ENCODE data around the gene UBE2C.

Gene UBE2C

GRCh38 chr20:45819466-45819865 is 7.0 kb downstream of the UBE2C start:
- TF ChIP-seq, protein P1, sequence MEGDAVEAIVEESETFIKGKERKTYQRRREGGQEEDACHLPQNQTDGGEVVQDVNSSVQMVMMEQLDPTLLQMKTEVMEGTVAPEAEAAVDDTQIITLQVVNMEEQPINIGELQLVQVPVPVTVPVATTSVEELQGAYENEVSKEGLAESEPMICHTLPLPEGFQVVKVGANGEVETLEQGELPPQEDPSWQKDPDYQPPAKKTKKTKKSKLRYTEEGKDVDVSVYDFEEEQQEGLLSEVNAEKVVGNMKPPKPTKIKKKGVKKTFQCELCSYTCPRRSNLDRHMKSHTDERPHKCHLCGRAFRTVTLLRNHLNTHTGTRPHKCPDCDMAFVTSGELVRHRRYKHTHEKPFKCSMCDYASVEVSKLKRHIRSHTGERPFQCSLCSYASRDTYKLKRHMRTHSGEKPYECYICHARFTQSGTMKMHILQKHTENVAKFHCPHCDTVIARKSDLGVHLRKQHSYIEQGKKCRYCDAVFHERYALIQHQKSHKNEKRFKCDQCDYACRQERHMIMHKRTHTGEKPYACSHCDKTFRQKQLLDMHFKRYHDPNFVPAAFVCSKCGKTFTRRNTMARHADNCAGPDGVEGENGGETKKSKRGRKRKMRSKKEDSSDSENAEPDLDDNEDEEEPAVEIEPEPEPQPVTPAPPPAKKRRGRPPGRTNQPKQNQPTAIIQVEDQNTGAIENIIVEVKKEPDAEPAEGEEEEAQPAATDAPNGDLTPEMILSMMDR (conservative IDR thresholded peaks at IDR 0.05): no peak
- no peak for TF ChIP-seq ZFX (IDR thresholded peaks at IDR 0.05)
- no peak overlapping the region for H3K27ac ChIP-seq

GRCh38 chr20:45821947-45822346 is 9.5 kb downstream of the UBE2C start:
- TF ChIP-seq, protein P1 (conservative IDR thresholded peaks at IDR 0.05): no peak
- TF ChIP-seq ZFX (IDR thresholded peaks at IDR 0.05): no peak

DNA sequence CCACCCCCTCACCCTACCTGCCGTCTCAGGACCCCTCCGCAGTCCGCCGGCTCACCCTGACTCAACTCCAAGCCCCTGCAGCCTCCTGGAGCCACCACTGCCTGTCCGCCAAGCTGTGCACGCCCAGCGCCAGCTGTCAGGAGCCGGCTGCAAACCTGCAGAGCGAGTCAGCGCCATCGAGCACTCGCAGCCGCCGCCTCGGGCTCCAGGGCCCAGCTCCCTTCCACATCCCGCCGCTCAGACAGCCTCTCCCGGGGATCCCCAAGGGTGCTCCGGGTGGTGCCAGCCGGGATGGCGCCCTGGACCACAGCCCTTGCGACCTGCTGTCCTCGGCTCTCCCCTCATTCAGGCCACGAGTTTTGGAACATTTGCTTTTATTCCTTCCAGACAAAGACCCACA is 10.4 kb downstream of the UBE2C start:
- no peak for TF ChIP-seq ZFX (IDR thresholded peaks at IDR 0.05)
- TF ChIP-seq, protein P1 (conservative IDR thresholded peaks at IDR 0.05): no peak

More at GRCh38 chr20:45821947-45822346, 9.5 kb downstream of the UBE2C start:
- no peak overlapping the region for H3K27ac ChIP-seq

GRCh38 chr20:45823949-45824835 is 11.7 kb downstream of the UBE2C start:
- TF ChIP-seq ZFX (IDR thresholded peaks at IDR 0.05): no peak
- TF ChIP-seq, protein P1 (conservative IDR thresholded peaks at IDR 0.05): no peak; the same call in 1 of the 2 replicates
- H3K27ac ChIP-seq: no peak overlapping the region

More for the DNA sequence above, 10.4 kb downstream of the UBE2C start:
- no peak overlapping the region for H3K27ac ChIP-seq

DNA sequence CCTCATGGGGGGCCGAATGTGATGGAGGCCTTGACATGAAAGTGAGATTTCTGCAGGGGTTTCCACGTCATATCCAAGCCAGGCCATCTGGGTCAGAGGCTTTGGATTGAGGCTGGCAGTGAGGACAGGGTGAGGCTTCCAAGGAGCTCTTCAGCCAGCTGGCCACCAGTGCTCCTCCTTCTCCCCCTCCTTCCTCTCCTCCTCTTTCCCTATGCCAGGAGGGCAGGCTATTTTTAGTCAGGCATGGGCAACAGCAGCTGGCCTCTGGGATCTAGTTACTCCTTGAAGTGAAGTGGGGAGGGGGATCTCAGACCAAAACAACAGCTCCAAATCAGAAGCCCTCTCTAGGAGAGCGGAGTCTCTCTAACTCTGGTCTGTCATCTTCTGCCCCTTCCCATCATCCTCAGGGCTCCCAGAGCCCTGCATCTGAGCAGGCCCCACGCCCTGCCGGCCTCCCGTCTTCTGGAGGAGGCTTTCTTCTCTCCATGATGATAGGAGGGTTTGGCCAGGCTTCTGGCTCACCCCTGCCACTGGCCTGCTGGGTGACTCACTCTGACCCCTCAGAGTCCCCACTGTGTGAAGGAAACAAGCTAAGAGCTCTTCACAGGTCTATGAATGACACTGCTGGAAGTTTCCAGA is 14.1 kb downstream of the UBE2C start:
- TF ChIP-seq ZFX (IDR thresholded peaks at IDR 0.05): no peak
- TF ChIP-seq, protein P1 (conservative IDR thresholded peaks at IDR 0.05): no peak
- H3K27ac ChIP-seq: no peak overlapping the region

DNA sequence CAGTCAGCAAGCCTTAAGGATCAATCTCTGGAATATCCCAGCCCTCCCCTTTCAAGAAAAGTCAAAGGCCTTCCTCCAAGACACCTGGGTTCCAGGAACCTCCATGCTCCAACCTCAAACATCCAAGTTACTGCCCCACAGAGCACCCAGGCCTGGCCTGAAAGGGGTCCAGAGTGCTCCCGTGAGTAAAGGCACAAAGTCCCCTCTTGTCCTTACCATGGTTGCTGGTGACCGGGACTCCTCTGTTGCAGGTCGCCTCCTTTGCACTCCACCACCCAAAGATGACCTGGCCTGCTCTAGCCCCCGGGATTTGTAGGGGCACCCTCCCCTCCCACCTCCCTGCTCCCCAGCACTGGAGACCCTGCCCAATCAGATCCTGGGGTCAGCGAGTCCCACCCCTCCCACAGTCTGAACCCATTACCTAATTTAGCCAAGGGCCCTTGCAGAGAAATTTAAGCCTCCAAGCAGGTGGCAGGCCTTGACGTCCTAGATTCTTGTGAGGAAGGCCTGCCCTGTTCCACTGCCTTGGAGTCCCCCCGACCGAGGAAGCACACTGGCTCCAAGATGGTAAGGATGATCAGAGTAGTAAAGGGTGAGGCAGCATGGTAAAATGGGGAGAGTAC is 14.7 kb downstream of the UBE2C start, which contains the start of gene TNNC2:
Gene TNNC2, minus strand, starts transcription at position 283 of the 623 bp plus-strand sequence. Its CDS starts 64 bp downstream, at position 219.
- TF ChIP-seq, protein P1 (conservative IDR thresholded peaks at IDR 0.05): no peak
- no peak for TF ChIP-seq ZFX (IDR thresholded peaks at IDR 0.05)

More for the DNA sequence above, 14.7 kb downstream of the UBE2C start, which contains the start of gene TNNC2:
- no peak within 1 kb of the TSS for H3K27ac ChIP-seq
